ENCODE data around the gene PDGFD. TPM values are rescaled to one million over a fixed set of nuclear protein-coding genes. Genes with fewer than 3 reads are reported as not detected.

The PDGFD gene
- total and polyA plus RNA-seq, 2 experiments from 2014 or later = 1.9 to 4.5 TPM

GRCh38 chr11:103997082-103997481, 166.9 kb downstream of the PDGFD start (continued):
- no peak for TF ChIP-seq ZNF462 (CRISPR knock-in tag; IDR thresholded peaks at IDR 0.05)

- Histone ChIP-seq H3K4me3 (no peak overlapping the region), H4K20me1 (replicated peaks; ENCODE audit: insufficient read depth) (no peaks in the 10 kb centered on the region), H3F3A (replicated peaks; ENCODE audit: low read depth) (no peaks in the 10 kb centered on the region), H2AFZ (no peak overlapping the region), H3K27ac (ENCODE audit: low read depth) (no peak overlapping the region), H3K4me2 (no peak overlapping the region), H3K27me3 (ENCODE audit: insufficient read depth) (no peaks in the 10 kb centered on the region), H3K4me1 (ENCODE audit: insufficient read depth) (no peaks in the 10 kb centered on the region), H3K36me3 (ENCODE audit: insufficient read depth) (no peaks in the 10 kb centered on the region), H3K9me2 (ENCODE audit: insufficient read depth) (0 out of 2 replicates have a peak, but pooled peaks cover 2% of the 10 kb centered on the region), H3K79me2 (replicated peaks; ENCODE audit: insufficient read depth) (no peaks in the 10 kb centered on the region)
- Mint-ChIP-seq H3K9me3 (no peaks in the 10 kb centered on the region), H3K36me3 (ENCODE audit: low read depth) (no peaks in the 10 kb centered on the region), H3K4me3 (no peak overlapping the region), H3K27me3 (ENCODE audit: insufficient read depth, low read depth, poor library complexity) (peaks cover 2% of the 10 kb centered on the region), H3K4me1 (no peaks in the 10 kb centered on the region), H3K27ac (no peak overlapping the region)
- no peak for DNase-seq (ENCODE audit: low spot score)
- ATAC-seq = no peak
- TF ChIP-seq ZNF462 (CRISPR knock-in tag; IDR thresholded peaks at IDR 0.05) (no peak), EZH2 (IDR thresholded peaks at IDR 0.05; ENCODE audit: low read depth, unreplicated experiment) (no peak), REST (IDR thresholded peaks at IDR 0.05; ENCODE audit: unreplicated experiment) (no peak)
Measured at GRCh38 chr11:103995896-103996295, 168.1 kb downstream of the PDGFD start.
